Breast epithelium (tissue), 3 donors: ENCODE results near the gene CPEB3.

Experiments
- CTCF ChIP-seq, 3 donors: fragments of 450-650 bp; IDR thresholded peaks; one replicate each; pipeline ENCODE4 v1.5.1; 2016 to 2017; ENCODE audit warnings: antibody characterized with exemption in 3 of 3, mild to moderate bottlenecking in 3 of 3, moderate library complexity in 3 of 3
- POLR2A ChIP-seq: fragments of 450-650 bp; IDR thresholded peaks from one replicate; pipeline ENCODE4 v1.6.1; 2016; ENCODE audit warnings: antibody characterized with exemption, mild to moderate bottlenecking, moderate library complexity

- TF ChIP-seq CTCF (IDR thresholded peaks at IDR 0.05) (no peak), POLR2A (no peak)
Observed at GRCh38 chr10:92064506-92064905, 226.4 kb downstream of the CPEB3 start.
